Erythroblast (primary cell): Measurements from ENCODE around the gene MUC20.

Source experiments
- GATA1 ChIP-seq: IDR thresholded peaks from 2 replicates; pipeline ENCODE4 v1.6.1; 2011; ENCODE audit warnings: low read depth, mild to moderate bottlenecking, control low read depth, low read length, moderate library complexity
- POLR2A ChIP-seq: IDR thresholded peaks from 2 replicates; pipeline ENCODE4 v1.6.1; 2011; ENCODE audit warnings: mild to moderate bottlenecking, low read length

GRCh38 chr3:195757438-195757770, 36.6 kb downstream of the MUC20 start:
- no peak for TF ChIP-seq POLR2A
- TF ChIP-seq GATA1 = no peak
